NCI-H1417 (cell line): ENCODE results near the gene FBF1.
"Not testable (repeated sequence)": the region's sequence is repeated elsewhere in the genome, so short reads cannot be mapped to it uniquely, and the experiment has no call there.

Experiments
- DNase-seq, 3 experiments: peaks; one replicate each; lab custom pipeline; 2025; lab: John Stamatoyannopoulos, UW

The FBF1 gene

GRCh38 chr17:75876190-75876937 is 64.5 kb downstream of the FBF1 start:
- DNase-seq = peak in 2 of 3 experiments; percentile 84 to 89

- DNase-seq = no peak
Observed at GRCh38 chr17:75875940-75876189, 65.0 kb downstream of the FBF1 start.

- DNase-seq = no peak
Observed at GRCh38 chr17:75875182-75875939, 65.5 kb downstream of the FBF1 start.

GRCh38 chr17:75874323-75875181 is 66.3 kb downstream of the FBF1 start:
- no peak for DNase-seq

- DNase-seq = no peak
Observed at GRCh38 chr17:75873587-75874322, 67.1 kb downstream of the FBF1 start.

GRCh38 chr17:75872434-75873351 is 68.1 kb downstream of the FBF1 start:
- peak in 1 of 3 experiments; percentile 34 for DNase-seq

- DNase-seq = not testable (repeated sequence)
Observed at GRCh38 chr17:75870228-75870627, 70.6 kb downstream of the FBF1 start.

GRCh38 chr17:75869282-75870141 is 71.3 kb downstream of the FBF1 start:
- DNase-seq = no peak

GRCh38 chr17:75868730-75869281 is 72.0 kb downstream of the FBF1 start:
- DNase-seq = not testable (repeated sequence)

- not testable (repeated sequence) for DNase-seq
Observed at GRCh38 chr17:75865404-75866188, 75.2 kb downstream of the FBF1 start.

- not testable (repeated sequence) for DNase-seq
Observed at GRCh38 chr17:75864887-75865286, 76.0 kb downstream of the FBF1 start.

GRCh38 chr17:75864448-75864871 is 76.4 kb downstream of the FBF1 start:
- peak in 1 of 3 experiments; percentile 24 for DNase-seq

- DNase-seq = no peak
Observed at GRCh38 chr17:75861927-75862317, 78.9 kb downstream of the FBF1 start.
